ENCODE results near the gene CABLES1. TPM values are rescaled to one million over a fixed set of nuclear protein-coding genes. Genes with fewer than 3 reads are reported as not detected.
"Not testable (repeated sequence)": the region's sequence is repeated elsewhere in the genome, so short reads cannot be mapped to it uniquely, and the experiment has no call there.

Gene CABLES1
- total RNA-seq, 1 experiment from 2014 or later, result 66.4 TPM

DNA sequence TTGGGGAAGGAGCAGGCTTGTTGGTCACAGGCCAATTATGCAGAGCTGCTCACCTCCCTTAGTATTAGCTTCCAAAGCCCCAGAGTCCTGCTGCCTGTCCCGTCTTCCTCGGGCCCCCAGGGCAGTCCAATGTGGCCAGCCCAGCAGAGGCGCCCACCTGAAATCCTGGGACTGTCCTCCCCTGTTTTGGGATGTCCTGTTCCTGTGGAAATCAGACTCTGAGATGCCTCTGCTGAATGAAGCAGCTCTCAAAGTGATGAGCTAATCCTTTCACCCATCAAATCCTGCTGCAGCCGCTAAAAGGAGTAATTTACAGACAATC lies 105.3 kb downstream of the CABLES1 start:
- no TSS peak for BruUV-seq (replicated peaks)
- ChIA-PET POLR2A (no interaction called here), CTCF (interaction anchor here (0.5 kb wide), 1 partner anchor 18 kb away, joined by 5 read pairs; no protein-coding TSS in a partner anchor)
- DNase-seq (ENCODE audit: low read depth, low spot score) (no peak), ATAC-seq (no peak)
- H3K36me3 ChIP-seq (ENCODE audit: control insufficient read depth, insufficient read depth, low read length), result no peaks in the 10 kb centered on the region; the same call in 1 of the 2 replicates
- in situ Hi-C loops (cut with HindIII; ENCODE audit: low pct_unique_long_range_greater_than_20kb, low sequenced_read_pairs) (no loop called here), intact Hi-C loops (cut with micrococcal nuclease; ENCODE audit: unreplicated experiment) (no loop called here)
- TF ChIP-seq, protein P1, sequence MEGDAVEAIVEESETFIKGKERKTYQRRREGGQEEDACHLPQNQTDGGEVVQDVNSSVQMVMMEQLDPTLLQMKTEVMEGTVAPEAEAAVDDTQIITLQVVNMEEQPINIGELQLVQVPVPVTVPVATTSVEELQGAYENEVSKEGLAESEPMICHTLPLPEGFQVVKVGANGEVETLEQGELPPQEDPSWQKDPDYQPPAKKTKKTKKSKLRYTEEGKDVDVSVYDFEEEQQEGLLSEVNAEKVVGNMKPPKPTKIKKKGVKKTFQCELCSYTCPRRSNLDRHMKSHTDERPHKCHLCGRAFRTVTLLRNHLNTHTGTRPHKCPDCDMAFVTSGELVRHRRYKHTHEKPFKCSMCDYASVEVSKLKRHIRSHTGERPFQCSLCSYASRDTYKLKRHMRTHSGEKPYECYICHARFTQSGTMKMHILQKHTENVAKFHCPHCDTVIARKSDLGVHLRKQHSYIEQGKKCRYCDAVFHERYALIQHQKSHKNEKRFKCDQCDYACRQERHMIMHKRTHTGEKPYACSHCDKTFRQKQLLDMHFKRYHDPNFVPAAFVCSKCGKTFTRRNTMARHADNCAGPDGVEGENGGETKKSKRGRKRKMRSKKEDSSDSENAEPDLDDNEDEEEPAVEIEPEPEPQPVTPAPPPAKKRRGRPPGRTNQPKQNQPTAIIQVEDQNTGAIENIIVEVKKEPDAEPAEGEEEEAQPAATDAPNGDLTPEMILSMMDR (IDR thresholded peaks at IDR 0.05), result no peak
- TF ChIP-seq POLR2AphosphoS5 (IDR thresholded peaks at IDR 0.05; ENCODE audit: low read depth, low read length), result no peak
- TF ChIP-seq SIN3A (IDR thresholded peaks at IDR 0.05; ENCODE audit: borderline replicate concordance, insufficient read depth, low read depth, low read length), result no peak
- TF ChIP-seq, protein P2, sequence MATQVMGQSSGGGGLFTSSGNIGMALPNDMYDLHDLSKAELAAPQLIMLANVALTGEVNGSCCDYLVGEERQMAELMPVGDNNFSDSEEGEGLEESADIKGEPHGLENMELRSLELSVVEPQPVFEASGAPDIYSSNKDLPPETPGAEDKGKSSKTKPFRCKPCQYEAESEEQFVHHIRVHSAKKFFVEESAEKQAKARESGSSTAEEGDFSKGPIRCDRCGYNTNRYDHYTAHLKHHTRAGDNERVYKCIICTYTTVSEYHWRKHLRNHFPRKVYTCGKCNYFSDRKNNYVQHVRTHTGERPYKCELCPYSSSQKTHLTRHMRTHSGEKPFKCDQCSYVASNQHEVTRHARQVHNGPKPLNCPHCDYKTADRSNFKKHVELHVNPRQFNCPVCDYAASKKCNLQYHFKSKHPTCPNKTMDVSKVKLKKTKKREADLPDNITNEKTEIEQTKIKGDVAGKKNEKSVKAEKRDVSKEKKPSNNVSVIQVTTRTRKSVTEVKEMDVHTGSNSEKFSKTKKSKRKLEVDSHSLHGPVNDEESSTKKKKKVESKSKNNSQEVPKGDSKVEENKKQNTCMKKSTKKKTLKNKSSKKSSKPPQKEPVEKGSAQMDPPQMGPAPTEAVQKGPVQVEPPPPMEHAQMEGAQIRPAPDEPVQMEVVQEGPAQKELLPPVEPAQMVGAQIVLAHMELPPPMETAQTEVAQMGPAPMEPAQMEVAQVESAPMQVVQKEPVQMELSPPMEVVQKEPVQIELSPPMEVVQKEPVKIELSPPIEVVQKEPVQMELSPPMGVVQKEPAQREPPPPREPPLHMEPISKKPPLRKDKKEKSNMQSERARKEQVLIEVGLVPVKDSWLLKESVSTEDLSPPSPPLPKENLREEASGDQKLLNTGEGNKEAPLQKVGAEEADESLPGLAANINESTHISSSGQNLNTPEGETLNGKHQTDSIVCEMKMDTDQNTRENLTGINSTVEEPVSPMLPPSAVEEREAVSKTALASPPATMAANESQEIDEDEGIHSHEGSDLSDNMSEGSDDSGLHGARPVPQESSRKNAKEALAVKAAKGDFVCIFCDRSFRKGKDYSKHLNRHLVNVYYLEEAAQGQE (IDR thresholded peaks at IDR 0.05; ENCODE audit: insufficient read depth in 1 of 2, low read depth in 2 of 2, low read length in 1 of 2), result no peak
- TF ChIP-seq TCF7L2 (IDR thresholded peaks at IDR 0.05; ENCODE audit: low read depth, low read length), result no peak
- no peaks in the 10 kb centered on the region for H3K9me3 ChIP-seq (ENCODE audit: control insufficient read depth, insufficient read depth, low read depth, low read length)
- H3K4me3 ChIP-seq (ENCODE audit: low read depth in 2 of 2, low read length in 2 of 2), result no peak overlapping the region
- H3K27me3 ChIP-seq (ENCODE audit: control insufficient read depth, insufficient read depth, low read length), result no peaks in the 10 kb centered on the region
- no peaks in the 10 kb centered on the region; the same call in 1 of the 2 replicates for H3K4me1 ChIP-seq (ENCODE audit: control insufficient read depth, insufficient read depth, low read length)
- H3K27ac ChIP-seq (ENCODE audit: low read length), result no peak overlapping the region

DNA sequence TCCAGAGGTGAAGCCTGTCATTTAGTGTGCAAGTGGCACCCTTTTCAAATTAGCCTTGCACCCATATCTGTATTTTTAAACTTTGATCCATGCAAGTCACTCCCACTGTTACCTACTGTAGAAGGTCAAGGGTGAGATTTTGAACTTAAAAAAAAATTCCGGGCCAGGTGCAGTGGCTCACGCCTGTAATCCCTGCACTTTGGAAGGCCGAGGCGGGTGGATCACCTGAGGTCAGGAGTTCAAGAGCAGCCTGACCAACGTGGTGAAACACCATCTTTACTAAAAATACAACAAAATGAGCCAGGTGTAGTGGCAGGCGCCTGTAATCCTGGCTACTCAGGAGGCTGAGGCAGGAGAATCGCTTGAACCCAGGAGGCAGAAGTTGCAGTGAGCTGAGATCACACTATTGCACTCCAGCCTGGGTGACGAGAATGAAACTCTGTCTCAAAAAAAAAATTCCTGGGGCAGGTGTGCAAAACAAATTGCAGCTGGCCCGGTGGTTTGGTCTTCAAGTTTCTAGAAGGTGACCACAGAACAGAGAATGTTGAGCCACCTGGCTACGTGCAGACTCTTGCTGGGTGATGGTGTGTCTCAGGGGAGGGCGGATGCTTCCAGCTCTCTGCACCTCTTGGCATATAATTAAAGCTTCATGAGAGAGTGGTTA lies 106.7 kb downstream of the CABLES1 start:
- CTCF ChIA-PET; BruUV-seq (replicated peaks); POLR2A ChIA-PET; intact Hi-C loops (cut with micrococcal nuclease; ENCODE audit: unreplicated experiment); in situ Hi-C loops (cut with HindIII; ENCODE audit: low pct_unique_long_range_greater_than_20kb, low sequenced_read_pairs); H3K4me3 ChIP-seq (ENCODE audit: low read depth in 2 of 2, low read length in 2 of 2); ATAC-seq; H3K27ac ChIP-seq (ENCODE audit: low read length); H3K27me3 ChIP-seq (ENCODE audit: control insufficient read depth, insufficient read depth, low read length); DNase-seq (ENCODE audit: low read depth, low spot score); H3K9me3 ChIP-seq (ENCODE audit: control insufficient read depth, insufficient read depth, low read depth, low read length); H3K4me1 ChIP-seq (ENCODE audit: control insufficient read depth, insufficient read depth, low read length); H3K36me3 ChIP-seq (ENCODE audit: control insufficient read depth, insufficient read depth, low read length): not testable (repeated sequence)

DNA sequence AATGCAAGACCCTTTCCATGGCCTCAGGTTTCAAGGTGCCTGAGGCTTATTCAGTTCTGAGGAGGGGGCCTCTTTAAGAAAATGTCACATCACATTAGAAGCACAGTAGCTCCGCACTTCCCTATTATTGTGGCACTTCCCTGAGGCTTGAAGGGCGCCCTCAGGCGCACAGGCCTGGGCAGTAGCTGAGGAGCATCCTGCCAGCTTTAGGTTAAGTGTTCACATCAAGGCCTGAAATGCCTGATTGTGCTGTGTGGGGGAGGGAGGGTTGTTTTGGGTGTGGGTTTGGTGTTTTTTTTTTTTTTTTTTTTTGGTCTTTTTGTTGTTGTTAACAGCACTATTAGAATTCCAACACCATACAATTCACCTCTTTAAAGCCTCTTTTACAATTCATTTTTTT lies 107.9 kb downstream of the CABLES1 start:
- no peak for ATAC-seq
- CTCF ChIA-PET, result no interaction called here

More for the DNA sequence above, 107.9 kb downstream of the CABLES1 start:
- intact Hi-C loops (cut with micrococcal nuclease; ENCODE audit: unreplicated experiment) (no loop called here), in situ Hi-C loops (cut with HindIII; ENCODE audit: low pct_unique_long_range_greater_than_20kb, low sequenced_read_pairs) (no loop called here)
- H3K4me3 ChIP-seq (ENCODE audit: low read depth in 2 of 2, low read length in 2 of 2), result no peak overlapping the region
- H3K27ac ChIP-seq (ENCODE audit: low read length), result no peak overlapping the region
- no peaks in the 10 kb centered on the region for H3K9me3 ChIP-seq (ENCODE audit: control insufficient read depth, insufficient read depth, low read depth, low read length)
- H3K27me3 ChIP-seq (ENCODE audit: control insufficient read depth, insufficient read depth, low read length), result no peaks in the 10 kb centered on the region
- H3K36me3 ChIP-seq (ENCODE audit: control insufficient read depth, insufficient read depth, low read length), result no peaks in the 10 kb centered on the region
- no peak for DNase-seq (ENCODE audit: low read depth, low spot score)
- no peaks in the 10 kb centered on the region for H3K4me1 ChIP-seq (ENCODE audit: control insufficient read depth, insufficient read depth, low read length)
- BruUV-seq (replicated peaks), result no TSS peak
- POLR2A ChIA-PET, result no interaction called here
- TF ChIP-seq, protein P2 (IDR thresholded peaks at IDR 0.05; ENCODE audit: insufficient read depth in 1 of 2, low read depth in 2 of 2, low read length in 1 of 2), result no peak
- TF ChIP-seq POLR2AphosphoS5 (IDR thresholded peaks at IDR 0.05; ENCODE audit: low read depth, low read length) (no peak), SIN3A (IDR thresholded peaks at IDR 0.05; ENCODE audit: borderline replicate concordance, insufficient read depth, low read depth, low read length) (no peak), TCF7L2 (IDR thresholded peaks at IDR 0.05; ENCODE audit: low read depth, low read length) (no peak)
- TF ChIP-seq, protein P1 (IDR thresholded peaks at IDR 0.05), result no peak

Data from Panc1 (cell line).